Type B pancreatic cell (in vitro differentiated cells): ENCODE results near the gene ARID5A. TPM values are rescaled to one million over a fixed set of nuclear protein-coding genes. Genes with fewer than 3 reads are reported as not detected.

ENCODE experiments used
- DNase-seq: peaks from one replicate; pipeline ENCODE4 v3.0.0; 2021; ENCODE audit warnings: mixed read lengths; ENCODE audit not compliant: unreplicated experiment; ENCODE audit errors: extremely low spot score
- H3K27ac Mint-ChIP-seq: 2 replicates; pipeline ENCODE4 v1.8.0; 2021; ENCODE audit warnings: mild to moderate bottlenecking, mixed read lengths
- H3K27me3 Mint-ChIP-seq: 2 replicates; pipeline ENCODE4 v1.8.0; 2021; ENCODE audit warnings: mixed read lengths
- H3K36me3 Mint-ChIP-seq: 2 replicates; pipeline ENCODE4 v1.8.0; 2021; ENCODE audit warnings: mixed read lengths
- H3K4me1 Mint-ChIP-seq: one replicate; pipeline ENCODE4 v1.8.0; 2021; ENCODE audit warnings: mixed read lengths; ENCODE audit not compliant: unreplicated experiment
- H3K4me3 Mint-ChIP-seq: 2 replicates; pipeline ENCODE4 v1.8.0; 2021; ENCODE audit warnings: mild to moderate bottlenecking, mixed read lengths
- H3K9me3 Mint-ChIP-seq: 2 replicates; pipeline ENCODE4 v1.8.0; 2021; ENCODE audit warnings: mixed read lengths
- total RNA-seq: library from RNA; stranded (reverse); gene quantifications from 2 replicates; pipeline ENCODE4 v1.2.1, GENCODE V29; 2021; ENCODE audit warnings: low replicate concordance
- TF ChIP-seq, protein P1 (sequence below): fragments of 200-600 bp; sonication (generic); conservative IDR thresholded peaks from 2 replicates; pipeline ENCODE4 v1.5.0; 2021; ENCODE audit warnings: antibody characterized with exemption, mild to moderate bottlenecking

ARID5A gene
- total RNA-seq, 1 donor from 2014 or later: 11.9 TPM

GRCh38 chr2:96599941-96600340 is 63.4 kb downstream of the ARID5A start:
- H3K4me3 Mint-ChIP-seq: no peak overlapping the region
- H3K36me3 Mint-ChIP-seq: peaks cover 52% of the 10 kb centered on the region
- no peaks in the 10 kb centered on the region for H3K27me3 Mint-ChIP-seq
- no peak overlapping the region for H3K27ac Mint-ChIP-seq
- H3K9me3 Mint-ChIP-seq: no peaks in the 10 kb centered on the region
- DNase-seq: no peak
- TF ChIP-seq, protein P1, sequence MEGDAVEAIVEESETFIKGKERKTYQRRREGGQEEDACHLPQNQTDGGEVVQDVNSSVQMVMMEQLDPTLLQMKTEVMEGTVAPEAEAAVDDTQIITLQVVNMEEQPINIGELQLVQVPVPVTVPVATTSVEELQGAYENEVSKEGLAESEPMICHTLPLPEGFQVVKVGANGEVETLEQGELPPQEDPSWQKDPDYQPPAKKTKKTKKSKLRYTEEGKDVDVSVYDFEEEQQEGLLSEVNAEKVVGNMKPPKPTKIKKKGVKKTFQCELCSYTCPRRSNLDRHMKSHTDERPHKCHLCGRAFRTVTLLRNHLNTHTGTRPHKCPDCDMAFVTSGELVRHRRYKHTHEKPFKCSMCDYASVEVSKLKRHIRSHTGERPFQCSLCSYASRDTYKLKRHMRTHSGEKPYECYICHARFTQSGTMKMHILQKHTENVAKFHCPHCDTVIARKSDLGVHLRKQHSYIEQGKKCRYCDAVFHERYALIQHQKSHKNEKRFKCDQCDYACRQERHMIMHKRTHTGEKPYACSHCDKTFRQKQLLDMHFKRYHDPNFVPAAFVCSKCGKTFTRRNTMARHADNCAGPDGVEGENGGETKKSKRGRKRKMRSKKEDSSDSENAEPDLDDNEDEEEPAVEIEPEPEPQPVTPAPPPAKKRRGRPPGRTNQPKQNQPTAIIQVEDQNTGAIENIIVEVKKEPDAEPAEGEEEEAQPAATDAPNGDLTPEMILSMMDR: no peak
- H3K4me1 Mint-ChIP-seq: no peaks in the 10 kb centered on the region

DNA sequence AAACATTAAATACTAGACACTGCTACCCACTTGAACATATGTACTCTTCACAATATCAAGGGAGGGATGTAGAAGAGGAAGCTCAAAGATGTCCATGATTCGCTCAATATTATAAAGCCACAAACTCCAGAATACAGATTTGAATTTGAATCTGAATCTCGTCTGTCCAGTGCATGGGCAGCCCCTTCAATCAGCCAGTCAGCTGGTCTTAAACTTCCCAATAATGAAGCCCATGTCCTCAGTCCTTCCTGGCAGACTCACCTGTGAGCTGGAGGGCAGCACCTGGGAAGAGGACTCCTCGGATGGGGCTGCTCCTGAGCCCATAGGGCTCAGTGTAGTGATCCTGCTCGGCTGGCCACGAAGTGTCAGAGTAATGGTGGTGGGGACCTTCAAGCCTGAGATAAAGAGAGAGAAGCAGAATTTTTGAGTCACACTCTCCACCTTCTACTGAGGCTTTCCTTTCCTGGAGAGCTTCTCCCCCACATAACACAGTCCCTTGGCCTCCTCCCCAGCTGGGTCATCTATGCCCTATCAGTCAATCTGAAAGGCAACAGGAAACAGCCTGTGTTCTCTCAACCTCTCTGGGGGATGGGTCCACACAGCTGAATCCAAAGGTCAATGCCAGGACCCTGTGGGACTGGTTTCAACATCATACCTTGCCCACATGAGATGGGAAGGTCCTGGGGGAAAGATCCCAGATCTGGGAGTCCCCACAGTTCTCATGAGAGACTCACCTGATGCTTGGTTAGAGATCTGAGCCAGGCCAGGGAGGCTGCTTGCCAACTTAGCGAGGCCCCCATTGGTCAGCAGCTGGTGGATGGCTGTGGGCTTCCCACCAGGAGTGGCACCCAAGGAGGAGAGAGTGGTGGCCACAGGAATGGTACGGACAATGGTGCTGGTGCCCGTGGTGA is 65.1 kb downstream of the ARID5A start:
- H3K9me3 Mint-ChIP-seq: no peaks in the 10 kb centered on the region
- H3K27ac Mint-ChIP-seq: peak overlapping the region; percentile 18
- H3K36me3 Mint-ChIP-seq: peaks cover 53% of the 10 kb centered on the region
- H3K4me1 Mint-ChIP-seq: no peaks in the 10 kb centered on the region
- no peak for DNase-seq
- no peak overlapping the region for H3K4me3 Mint-ChIP-seq
- H3K27me3 Mint-ChIP-seq: no peaks in the 10 kb centered on the region
- TF ChIP-seq, protein P1: no peak

Other genes with a start within 250 kb of the ARID5A start
- 136 and 184 TPM in 2 replicates for gene SNRNP200, start 231.2 kb upstream of the ARID5A start, total RNA-seq
- 3.5 and 11.6 TPM in 2 replicates for gene ITPRIPL1, start 211.4 kb upstream of the ARID5A start, total RNA-seq
- gene NCAPH, start 201.0 kb upstream of the ARID5A start, total RNA-seq: 13.6 and 34.9 TPM in 2 replicates
- 1.1 and 2.5 TPM in 2 replicates for gene NEURL3, start 31.4 kb upstream of the ARID5A start, total RNA-seq
- gene KANSL3, start 101.6 kb downstream of the ARID5A start, total RNA-seq: 40.7 and 53.2 TPM in 2 replicates
- gene FER1L5, start 106.0 kb downstream of the ARID5A start, total RNA-seq: 0.75 TPM in 1 of 2 replicates, not detected in the other
- gene LMAN2L, start 203.3 kb downstream of the ARID5A start, total RNA-seq: 31.3 and 31.9 TPM in 2 replicates
- gene CNNM4, start 224.2 kb downstream of the ARID5A start, total RNA-seq: 14.0 and 17.7 TPM in 2 replicates